HepG2 (cell line): Measurements from ENCODE around the gene RERE. TPM values are rescaled to one million over a fixed set of nuclear protein-coding genes. Genes with fewer than 3 reads are reported as not detected.

ENCODE experiments used
- ATAC-seq: fragments of 200-7000 bp; cut with Tn5 transposase; 3 replicates; pipeline ENCODE4 v1.9.1; 2020; ENCODE audit warnings: mild to moderate bottlenecking, moderate library complexity
- BruUV-seq: library from RNA; stranded (reverse); fragments of 400-500 nt; replicated peaks from 2 replicates; lab custom pipeline; 2021; lab: Mats Ljungman, UMichigan
- CTCF ChIA-PET: fragments of 300-600 bp; formaldehyde crosslinking; extraction: SDS; loops from one replicate; lab custom pipeline; 2021; ENCODE audit warnings: low total read pairs, inconsistent platforms, low intra/inter-chr PET ratio; lab: Yijun Ruan, JAX
- POLR2A ChIA-PET: fragments of 350-600 bp; sonication (Branson Sonifier 250); formaldehyde crosslinking; loops from one replicate; lab custom pipeline; 2020; ENCODE audit warnings: antibody characterized with exemption, inconsistent platforms; lab: Yijun Ruan, JAX
- DNase-seq: peaks from one replicate; pipeline ENCODE4 v3.0.0-alpha.2; 2015; ENCODE audit warnings: low spot score
- FAIRE-seq: peaks from 3 replicates; lab custom pipeline; 2011; peaks lifted over from hg19 to GRCh38; lab: Jason Lieb, UNC
- H2AFZ ChIP-seq: one replicate; pipeline ENCODE4 v1.6.1; 2011; ENCODE audit warnings: low read length, inconsistent platforms
- H3K27ac ChIP-seq: fragments of 300-600 bp; 3 replicates; pipeline ENCODE4 v1.8.0; 2011; ENCODE audit warnings: mixed run types, mild to moderate bottlenecking, mixed read lengths, low read length, inconsistent platforms; ENCODE audit not compliant: insufficient read depth; ENCODE audit errors: extremely low read length
- H3K27me3 ChIP-seq, 2 experiments: fragments of 200-600 bp in 1 of 2; 2 replicates in 1 of 2; 3 replicates in 1 of 2; pipeline versions ENCODE4 v1.6.0 to v1.8.0; 2011; ENCODE audit warnings: low read length in 2 of 2, mild to moderate bottlenecking in 2 of 2, moderate library complexity in 2 of 2, inconsistent platforms in 1 of 2; ENCODE audit not compliant: insufficient read depth in 2 of 2, control insufficient read depth in 1 of 2
- H3K36me3 ChIP-seq, 2 experiments: fragments of 200-600 bp in 1 of 2; replicated peaks in 1 of 2; 2 replicates in 1 of 2; 3 replicates in 1 of 2; pipeline versions ENCODE4 v1.5.1 to v1.8.0; 2011; ENCODE audit warnings: low read length in 2 of 2, inconsistent platforms in 1 of 2; ENCODE audit not compliant: insufficient read depth in 2 of 2, control insufficient read depth in 1 of 2
- H3K4me1 ChIP-seq: 2 replicates; pipeline ENCODE4 v1.5.1; 2012; ENCODE audit warnings: low read length, inconsistent platforms; ENCODE audit not compliant: insufficient read depth
- H3K4me2 ChIP-seq: 2 replicates; pipeline ENCODE4 v1.6.0; 2011; ENCODE audit warnings: low read depth, low read length, inconsistent platforms
- H3K4me3 ChIP-seq, 3 experiments: fragments of 200-600 bp in 1 of 3; sonication (generic), shearing (Covaris generic) in 1 of 3; replicated peaks in 1 of 3; 2 replicates each; pipeline ENCODE4 v1.5.1; 2011 to 2016; ENCODE audit warnings: low read length in 3 of 3, inconsistent platforms in 2 of 3, low read depth in 2 of 3, mild to moderate bottlenecking in 2 of 3, control low read depth in 1 of 3, mixed read lengths in 1 of 3; ENCODE audit not compliant: insufficient read depth in 1 of 3
- H3K79me2 ChIP-seq: one replicate; pipeline ENCODE4 v1.6.1; 2011; ENCODE audit warnings: low read length, inconsistent platforms; ENCODE audit not compliant: insufficient read depth
- H3K9ac ChIP-seq: 2 replicates; pipeline ENCODE4 v1.6.0; 2011; ENCODE audit warnings: mild to moderate bottlenecking, low read depth, low read length, inconsistent platforms; ENCODE audit not compliant: insufficient read depth
- H3K9me3 ChIP-seq: 2 replicates; pipeline ENCODE4 v1.5.1; 2012; ENCODE audit warnings: mild to moderate bottlenecking, low read length
- H4K20me1 ChIP-seq: 2 replicates; pipeline ENCODE4 v1.6.0; 2011; ENCODE audit warnings: inconsistent platforms, mild to moderate bottlenecking, low read length, moderate library complexity; ENCODE audit not compliant: insufficient read depth
- ARNT2 ChIP-seq: sonication (generic); formaldehyde crosslinking; IDR thresholded peaks from 2 replicates; pipeline ENCODE4 v1.8.0; 2022; ENCODE audit warnings: mild to moderate bottlenecking, low read depth, missing genetic modification reagents, moderate library complexity
- MBNL3 ChIP-seq: fragments of 250-450 bp; sonication (Bioruptor Pico); conservative IDR thresholded peaks from 2 replicates; pipeline ENCODE4 v1.8.0; 2022; ENCODE audit warnings: mild to moderate bottlenecking, inconsistent platforms
- PAF1 ChIP-seq: IDR thresholded peaks from 2 replicates; pipeline ENCODE4 v1.6.1; 2016; ENCODE audit warnings: missing genetic modification reagents, missing compliant biosample characterization
- ZNF256 ChIP-seq: sonication (generic); formaldehyde crosslinking; conservative IDR thresholded peaks from 2 replicates; pipeline ENCODE4 v1.4.0; 2020; ENCODE audit warnings: missing genetic modification reagents
- ZNF3 ChIP-seq: IDR thresholded peaks from 2 replicates; pipeline ENCODE4 v1.7.0; 2017; ENCODE audit warnings: inconsistent platforms
- ZNF446 ChIP-seq: sonication (generic); formaldehyde crosslinking; IDR thresholded peaks from 2 replicates; pipeline ENCODE4 v1.5.0; 2020; ENCODE audit warnings: mild to moderate bottlenecking, missing genetic modification reagents
- ZNF678 ChIP-seq: sonication (generic); formaldehyde crosslinking; IDR thresholded peaks from 2 replicates; pipeline ENCODE4 v1.4.0; 2020; ENCODE audit warnings: mild to moderate bottlenecking, missing genetic modification reagents
- WGBS: methylation state at CpG from one replicate; pipeline ENCODE4 v1.1.6; 2017; ENCODE audit warnings: low lambda C conversion rate; 5-methylcytosine and 5-hydroxymethylcytosine counted together
- in situ Hi-C: cut with HindIII; loops from 2 replicates; pipeline ENCODE4 v1.10.0; 2017; ENCODE audit warnings: low pct_unique_long_range_greater_than_20kb; ENCODE audit not compliant: extremely low pct_ligation_motif_present
- intact Hi-C: fragments of 100-400 bp; cut with micrococcal nuclease; formaldehyde crosslinking; loops from one replicate; pipeline ENCODE4 v1.10.0; 2022; ENCODE audit not compliant: unreplicated experiment
- polyA plus RNA-seq, 8 experiments: library from polyadenylated mRNA; depleted of rRNA in 3 of 8; stranded (reverse) in 7 of 8; unstranded in 1 of 8; fragments of >200 nt; fragmentation: Illumina TruSeq in 4 of 8; extraction: Trizol in 4 of 8; gene quantifications; 2 replicates each; pipeline versions ENCODE4 v1.2.1 to v1.2.3, GENCODE V29; 2011 to 2016; ENCODE audit warnings: low read depth in 4 of 8, missing spikeins in 1 of 8, mixed read lengths in 1 of 8; ENCODE audit not compliant: insufficient read depth in 1 of 8
- total RNA-seq, 5 experiments: library from RNA; depleted of rRNA; stranded (reverse); fragments of >200 nt; fragmentation: Illumina TruSeq; extraction: Trizol; gene quantifications; 2 replicates each; pipeline ENCODE4 v1.2.3, GENCODE V29; 2016; ENCODE audit warnings: low read depth in 1 of 5
- TF ChIP-seq, protein P1 (sequence below): sonication (generic); formaldehyde crosslinking; IDR thresholded peaks from 2 replicates; pipeline ENCODE4 v1.5.0; 2020; ENCODE audit warnings: mild to moderate bottlenecking, missing genetic modification reagents
- TF ChIP-seq, protein P2 (sequence below): sonication (generic); formaldehyde crosslinking; IDR thresholded peaks from 2 replicates; pipeline ENCODE4 v1.4.0; 2020; ENCODE audit warnings: missing genetic modification reagents, borderline replicate concordance
- TF ChIP-seq, protein P3 (sequence below): sonication (generic); formaldehyde crosslinking; IDR thresholded peaks from 2 replicates; pipeline ENCODE4 v1.5.1; 2020; ENCODE audit warnings: mild to moderate bottlenecking, missing genetic modification reagents, borderline replicate concordance

The RERE gene
- total and polyA plus RNA-seq, 2 of the 13 experiments (the other 11 are each of a cell fraction or from before 2014, with no cell fraction given) = 18.3 to 21.9 TPM

DNA sequence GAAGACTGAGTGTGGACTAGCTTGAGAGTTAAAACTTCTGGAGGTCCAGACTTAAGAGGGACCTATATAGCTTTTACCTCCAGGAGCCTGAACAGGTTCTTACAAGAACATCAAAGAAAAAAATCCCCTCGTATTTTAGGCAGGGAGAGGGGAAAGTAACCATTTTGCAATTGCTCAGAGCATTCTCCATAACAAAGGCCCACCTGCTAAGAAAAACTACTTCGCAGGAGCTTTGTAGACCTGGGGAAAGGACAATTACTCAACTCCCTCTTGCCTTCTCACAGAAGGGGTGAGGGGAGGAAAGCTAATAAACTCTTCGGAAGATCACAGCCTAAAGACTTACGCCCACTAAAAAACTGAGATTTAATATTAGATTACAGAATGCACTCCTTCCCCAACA is 86.3 kb downstream of the RERE start:
- H3K79me2 ChIP-seq = peaks cover 66% of the 10 kb centered on the region
- H3K4me2 ChIP-seq = no peak overlapping the region
- H3K36me3 ChIP-seq = no peaks in the 10 kb centered on the region
- in situ Hi-C loops = no loop called here
- no TSS peak for BruUV-seq
- H2AFZ ChIP-seq = no peak overlapping the region
- H3K9ac ChIP-seq = no peak overlapping the region
- H3K27ac ChIP-seq = no peak overlapping the region
- 100% methylated on average over 4 of the region's 4 CpGs for WGBS
- DNase-seq = no peak
- intact Hi-C loops = no loop called here
- no peak overlapping the region for H3K4me3 ChIP-seq
- ATAC-seq = no peak
- CTCF ChIA-PET = no interaction called here
- no peak for TF ChIP-seq ZNF3 (CRISPR knock-in tag)
- no peak for TF ChIP-seq MBNL3 (CRISPR knock-in tag)
- no peak for TF ChIP-seq ZNF446 (CRISPR knock-in tag)
- TF ChIP-seq ZNF256 (CRISPR knock-in tag) = no peak
- TF ChIP-seq PAF1 = no peak
- TF ChIP-seq, protein P1, sequence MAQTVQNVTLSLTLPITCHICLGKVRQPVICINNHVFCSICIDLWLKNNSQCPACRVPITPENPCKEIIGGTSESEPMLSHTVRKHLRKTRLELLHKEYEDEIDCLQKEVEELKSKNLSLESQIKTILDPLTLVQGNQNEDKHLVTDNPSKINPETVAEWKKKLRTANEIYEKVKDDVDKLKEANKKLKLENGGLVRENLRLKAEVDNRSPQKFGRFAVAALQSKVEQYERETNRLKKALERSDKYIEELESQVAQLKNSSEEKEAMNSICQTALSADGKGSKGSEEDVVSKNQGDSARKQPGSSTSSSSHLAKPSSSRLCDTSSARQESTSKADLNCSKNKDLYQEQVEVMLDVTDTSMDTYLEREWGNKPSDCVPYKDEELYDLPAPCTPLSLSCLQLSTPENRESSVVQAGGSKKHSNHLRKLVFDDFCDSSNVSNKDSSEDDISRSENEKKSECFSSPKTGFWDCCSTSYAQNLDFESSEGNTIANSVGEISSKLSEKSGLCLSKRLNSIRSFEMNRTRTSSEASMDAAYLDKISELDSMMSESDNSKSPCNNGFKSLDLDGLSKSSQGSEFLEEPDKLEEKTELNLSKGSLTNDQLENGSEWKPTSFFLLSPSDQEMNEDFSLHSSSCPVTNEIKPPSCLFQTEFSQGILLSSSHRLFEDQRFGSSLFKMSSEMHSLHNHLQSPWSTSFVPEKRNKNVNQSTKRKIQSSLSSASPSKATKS (CRISPR knock-in tag) = no peak
- no peak for TF ChIP-seq ZNF678 (CRISPR knock-in tag)
- TF ChIP-seq, protein P2, sequence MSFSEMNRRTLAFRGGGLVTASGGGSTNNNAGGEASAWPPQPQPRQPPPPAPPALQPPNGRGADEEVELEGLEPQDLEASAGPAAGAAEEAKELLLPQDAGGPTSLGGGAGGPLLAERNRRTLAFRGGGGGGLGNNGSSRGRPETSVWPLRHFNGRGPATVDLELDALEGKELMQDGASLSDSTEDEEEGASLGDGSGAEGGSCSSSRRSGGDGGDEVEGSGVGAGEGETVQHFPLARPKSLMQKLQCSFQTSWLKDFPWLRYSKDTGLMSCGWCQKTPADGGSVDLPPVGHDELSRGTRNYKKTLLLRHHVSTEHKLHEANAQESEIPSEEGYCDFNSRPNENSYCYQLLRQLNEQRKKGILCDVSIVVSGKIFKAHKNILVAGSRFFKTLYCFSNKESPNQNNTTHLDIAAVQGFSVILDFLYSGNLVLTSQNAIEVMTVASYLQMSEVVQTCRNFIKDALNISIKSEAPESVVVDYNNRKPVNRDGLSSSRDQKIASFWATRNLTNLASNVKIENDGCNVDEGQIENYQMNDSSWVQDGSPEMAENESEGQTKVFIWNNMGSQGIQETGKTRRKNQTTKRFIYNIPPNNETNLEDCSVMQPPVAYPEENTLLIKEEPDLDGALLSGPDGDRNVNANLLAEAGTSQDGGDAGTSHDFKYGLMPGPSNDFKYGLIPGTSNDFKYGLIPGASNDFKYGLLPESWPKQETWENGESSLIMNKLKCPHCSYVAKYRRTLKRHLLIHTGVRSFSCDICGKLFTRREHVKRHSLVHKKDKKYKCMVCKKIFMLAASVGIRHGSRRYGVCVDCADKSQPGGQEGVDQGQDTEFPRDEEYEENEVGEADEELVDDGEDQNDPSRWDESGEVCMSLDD (CRISPR knock-in tag) = no peak
- no peak for TF ChIP-seq ARNT2 (CRISPR knock-in tag)
- TF ChIP-seq, protein P3, sequence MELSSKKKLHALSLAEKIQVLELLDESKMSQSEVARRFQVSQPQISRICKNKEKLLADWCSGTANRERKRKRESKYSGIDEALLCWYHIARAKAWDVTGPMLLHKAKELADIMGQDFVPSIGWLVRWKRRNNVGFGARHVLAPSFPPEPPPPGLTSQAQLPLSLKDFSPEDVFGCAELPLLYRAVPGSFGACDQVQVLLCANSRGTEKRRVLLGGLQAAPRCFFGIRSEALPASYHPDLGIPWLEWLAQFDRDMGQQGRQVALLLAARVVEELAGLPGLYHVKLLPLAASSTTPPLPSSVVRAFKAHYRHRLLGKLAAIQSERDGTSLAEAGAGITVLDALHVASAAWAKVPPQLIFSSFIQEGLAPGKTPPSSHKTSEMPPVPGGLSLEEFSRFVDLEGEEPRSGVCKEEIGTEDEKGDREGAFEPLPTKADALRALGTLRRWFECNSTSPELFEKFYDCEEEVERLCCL (CRISPR knock-in tag) = no peak
- FAIRE-seq = no peak
- no peaks in the 10 kb centered on the region for H4K20me1 ChIP-seq
- POLR2A ChIA-PET = interaction anchor here (1.3 to 1.4 kb wide), 2 partner anchors 9 to 118 kb away, joined by 4 to 7 read pairs; no protein-coding TSS in a partner anchor
- H3K4me1 ChIP-seq = peaks cover 33% of the 10 kb centered on the region
- H3K27me3 ChIP-seq = no peaks in the 10 kb centered on the region
- H3K9me3 ChIP-seq = no peaks in the 10 kb centered on the region
